ENCODE measurements around the gene NOL9. TPM values are rescaled to one million over a fixed set of nuclear protein-coding genes. Genes with fewer than 3 reads are reported as not detected.

The NOL9 gene
- polyA plus RNA-seq, 1 of the 3 experiments (the other 2 are of a cell fraction), result 7.1 TPM

DNA sequence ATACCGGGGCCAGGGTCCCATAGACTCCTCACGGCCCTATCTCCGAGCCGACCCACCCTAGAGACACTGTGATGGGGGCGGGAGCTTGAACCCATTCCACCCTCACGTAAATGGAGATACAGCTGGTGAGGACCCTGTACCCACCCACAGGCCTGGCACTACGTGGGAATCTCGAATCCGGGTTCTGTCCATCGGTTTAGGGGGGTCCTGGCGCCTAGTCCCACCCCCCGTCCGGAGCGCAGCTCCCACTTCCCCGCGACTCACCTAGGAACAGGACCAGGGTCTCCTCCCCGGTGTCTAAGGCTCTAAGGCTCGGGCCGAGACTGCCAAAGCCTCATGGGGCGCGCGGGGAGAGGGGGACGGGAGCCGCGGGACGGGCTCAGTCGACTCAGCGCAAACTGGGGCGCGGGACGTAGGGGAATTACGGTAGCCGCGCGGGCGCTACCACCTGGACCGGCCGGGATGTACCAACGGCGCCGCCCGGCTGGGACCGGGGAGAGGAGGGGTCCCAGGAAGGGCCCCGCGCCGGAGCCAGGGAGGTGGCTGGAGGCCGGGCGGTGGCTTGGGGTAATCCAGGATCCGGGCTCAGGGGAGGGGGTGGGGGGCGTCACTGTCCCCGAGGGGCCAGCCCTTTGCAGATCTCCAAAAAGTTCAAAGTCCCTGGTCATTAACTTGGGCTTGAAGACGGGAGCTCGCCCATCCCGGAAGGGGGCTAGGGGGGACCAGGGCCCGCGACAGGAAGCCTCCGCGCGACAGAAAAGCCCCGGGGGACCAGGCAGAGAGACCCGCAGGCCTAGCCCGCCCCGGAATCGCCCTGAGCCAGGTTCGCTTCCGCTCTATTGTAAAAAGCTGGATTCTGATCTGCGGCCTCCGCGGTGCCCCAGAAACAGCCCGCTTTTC lies 63.9 kb downstream of the NOL9 start:
- Histone ChIP-seq H3K9me2 (no peaks in the 10 kb centered on the region), H3K27ac (ENCODE audit: low read depth in 2 of 2, low read length in 1 of 2) (peak overlapping the region; percentile 74 to 79), H3K4me3 (ENCODE audit: low read depth in 2 of 2, low read length in 1 of 2) (peak overlapping the region; percentile 75 to 76), H3K9ac (peak overlapping the region; percentile 83), H2AFZ (ENCODE audit: low read depth) (peak overlapping the region; percentile 81; the same call in 1 of the 2 replicates), H3K4me2 (peak overlapping the region; percentile 100), H3K27me3 (ENCODE audit: insufficient read depth) (no peaks in the 10 kb centered on the region), H3K79me2 (ENCODE audit: insufficient read depth) (peaks cover 31% of the 10 kb centered on the region; the same call in 1 of the 2 replicates), H3K36me3 (replicated peaks in 1 of 2; ENCODE audit: control insufficient read depth in 1 of 2, insufficient read depth in 2 of 2, low read length in 1 of 2) (no peaks in the 10 kb centered on the region), H3K4me1 (ENCODE audit: control insufficient read depth in 1 of 2, insufficient read depth in 2 of 2, low read depth in 1 of 2, low read length in 1 of 2) (peaks cover 0 to 54% of the 10 kb centered on the region in 2 experiments; a peak in 2 of 4 replicates), H3F3A (replicated peaks; ENCODE audit: insufficient read depth) (peaks cover 27% of the 10 kb centered on the region), H4K20me1 (ENCODE audit: insufficient read depth) (no peaks in the 10 kb centered on the region), H3K9me3 (no peaks in the 10 kb centered on the region)
- peak; percentile 7 for TF ChIP-seq CHD2 (IDR thresholded peaks at IDR 0.05; ENCODE audit: low read length, partially characterized antibody)
- peak; percentile 17; the same call in 1 of the 2 replicates for TF ChIP-seq TCF12 (IDR thresholded peaks at IDR 0.05)
- peak; percentile 12; the same call in 1 of the 2 replicates for TF ChIP-seq GABPA (IDR thresholded peaks at IDR 0.05; ENCODE audit: low read depth)
- TF ChIP-seq FOXM1 (IDR thresholded peaks at IDR 0.05; ENCODE audit: low read depth), result no peak
- no peak for TF ChIP-seq RFX5 (IDR thresholded peaks at IDR 0.05; ENCODE audit: low read length)
- TF ChIP-seq, protein P1, sequence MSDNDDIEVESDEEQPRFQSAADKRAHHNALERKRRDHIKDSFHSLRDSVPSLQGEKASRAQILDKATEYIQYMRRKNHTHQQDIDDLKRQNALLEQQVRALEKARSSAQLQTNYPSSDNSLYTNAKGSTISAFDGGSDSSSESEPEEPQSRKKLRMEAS (IDR thresholded peaks at IDR 0.05; ENCODE audit: low read depth), result 0 out of 2 replicates have a peak, but pooled peaks have one; percentile 44
- TF ChIP-seq EP300 (IDR thresholded peaks at IDR 0.05; ENCODE audit: borderline replicate concordance in 1 of 2, low read depth in 1 of 2, low read length in 1 of 2), result peak in 1 of 2 experiments; percentile 46; a peak in 1 of 4 replicates
- TF ChIP-seq, protein P2, sequence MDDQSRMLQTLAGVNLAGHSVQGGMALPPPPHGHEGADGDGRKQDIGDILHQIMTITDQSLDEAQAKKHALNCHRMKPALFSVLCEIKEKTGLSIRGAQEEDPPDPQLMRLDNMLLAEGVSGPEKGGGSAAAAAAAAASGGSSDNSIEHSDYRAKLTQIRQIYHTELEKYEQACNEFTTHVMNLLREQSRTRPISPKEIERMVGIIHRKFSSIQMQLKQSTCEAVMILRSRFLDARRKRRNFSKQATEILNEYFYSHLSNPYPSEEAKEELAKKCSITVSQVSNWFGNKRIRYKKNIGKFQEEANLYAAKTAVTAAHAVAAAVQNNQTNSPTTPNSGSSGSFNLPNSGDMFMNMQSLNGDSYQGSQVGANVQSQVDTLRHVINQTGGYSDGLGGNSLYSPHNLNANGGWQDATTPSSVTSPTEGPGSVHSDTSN (IDR thresholded peaks at IDR 0.05), result no peak
- TF ChIP-seq, protein P3, sequence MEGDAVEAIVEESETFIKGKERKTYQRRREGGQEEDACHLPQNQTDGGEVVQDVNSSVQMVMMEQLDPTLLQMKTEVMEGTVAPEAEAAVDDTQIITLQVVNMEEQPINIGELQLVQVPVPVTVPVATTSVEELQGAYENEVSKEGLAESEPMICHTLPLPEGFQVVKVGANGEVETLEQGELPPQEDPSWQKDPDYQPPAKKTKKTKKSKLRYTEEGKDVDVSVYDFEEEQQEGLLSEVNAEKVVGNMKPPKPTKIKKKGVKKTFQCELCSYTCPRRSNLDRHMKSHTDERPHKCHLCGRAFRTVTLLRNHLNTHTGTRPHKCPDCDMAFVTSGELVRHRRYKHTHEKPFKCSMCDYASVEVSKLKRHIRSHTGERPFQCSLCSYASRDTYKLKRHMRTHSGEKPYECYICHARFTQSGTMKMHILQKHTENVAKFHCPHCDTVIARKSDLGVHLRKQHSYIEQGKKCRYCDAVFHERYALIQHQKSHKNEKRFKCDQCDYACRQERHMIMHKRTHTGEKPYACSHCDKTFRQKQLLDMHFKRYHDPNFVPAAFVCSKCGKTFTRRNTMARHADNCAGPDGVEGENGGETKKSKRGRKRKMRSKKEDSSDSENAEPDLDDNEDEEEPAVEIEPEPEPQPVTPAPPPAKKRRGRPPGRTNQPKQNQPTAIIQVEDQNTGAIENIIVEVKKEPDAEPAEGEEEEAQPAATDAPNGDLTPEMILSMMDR (IDR thresholded peaks at IDR 0.05), result 0 out of 2 replicates have a peak, but pooled peaks have one; percentile 2
- DNase-seq, result peak; percentile 89
- under 1% methylated on average over 30 of the region's 70 CpGs for WGBS (ENCODE audit: low lambda C conversion rate)
- ChIA-PET CTCF (interaction anchor here (0.6 to 16.2 kb wide), 27 partner anchors 9 to 255 kb away, joined by 3 to 439 read pairs (median 4); partner anchors contain the start of genes NOL9, TAS1R1 and ZBTB48), POLR2A (interaction anchor here (0.7 to 2.1 kb wide), 5 partner anchors 12 to 295 kb away, joined by 3 to 6 read pairs (median 3); partner anchors contain the start of gene CAMTA1)

DNA sequence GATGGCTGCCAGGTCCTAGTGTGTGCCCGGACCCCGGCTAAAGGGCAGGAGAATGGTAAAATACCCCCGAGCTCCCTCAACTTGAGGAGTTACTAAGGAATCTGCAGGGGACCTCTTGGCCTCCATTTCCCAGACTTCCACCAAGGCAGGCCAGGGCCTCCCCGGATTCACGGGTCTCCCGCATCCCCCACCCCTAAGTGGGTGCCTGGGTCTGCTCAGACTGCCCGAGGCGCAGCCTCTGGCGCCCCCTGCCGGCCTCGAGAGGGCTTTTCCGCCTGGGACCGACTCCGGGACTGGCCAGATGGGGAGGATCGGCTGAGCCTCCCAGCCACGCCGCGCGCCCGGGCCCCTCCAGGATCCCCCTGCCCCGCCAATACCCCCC lies 64.5 kb downstream of the NOL9 start:
- CTCF ChIA-PET, result interaction anchor here (0.6 to 16.2 kb wide), 25 partner anchors 9 to 183 kb away, joined by 3 to 439 read pairs (median 4); partner anchors contain the start of genes NOL9, TAS1R1 and ZBTB48

More for the DNA sequence above, 64.5 kb downstream of the NOL9 start:
- POLR2A ChIA-PET, result interaction anchor here (1.2 kb wide), 1 partner anchor 9 kb away, joined by 3 read pairs; no protein-coding TSS in a partner anchor
- peaks cover 31% of the 10 kb centered on the region; the same call in 1 of the 2 replicates for H3K79me2 ChIP-seq (ENCODE audit: insufficient read depth)
- H3F3A ChIP-seq (replicated peaks; ENCODE audit: insufficient read depth), result peaks cover 27% of the 10 kb centered on the region
- 33% methylated on average over 3 of the region's 21 CpGs for WGBS (ENCODE audit: low lambda C conversion rate)
- H3K9ac ChIP-seq, result peak overlapping the region; percentile 83
- no peaks in the 10 kb centered on the region for H3K9me2 ChIP-seq
- H3K4me2 ChIP-seq, result peak overlapping the region; percentile 100
- peak; percentile 95 for DNase-seq
- peak overlapping the region; percentile 81; the same call in 1 of the 2 replicates for H2AFZ ChIP-seq (ENCODE audit: low read depth)
- TF ChIP-seq FOXM1 (IDR thresholded peaks at IDR 0.05; ENCODE audit: low read depth), result no peak
- TF ChIP-seq, protein P3 (IDR thresholded peaks at IDR 0.05), result peak; percentile 78
- TF ChIP-seq SMC3 (IDR thresholded peaks at IDR 0.05; ENCODE audit: low read depth, low read length), result peak; percentile 43; the same call in 1 of the 2 replicates
- peak; percentile 54 for TF ChIP-seq CHD2 (IDR thresholded peaks at IDR 0.05; ENCODE audit: low read length, partially characterized antibody)
- peak; percentile 60 for TF ChIP-seq RAD21 (IDR thresholded peaks at IDR 0.05; ENCODE audit: low read length)
- no peak for TF ChIP-seq YY1 (IDR thresholded peaks at IDR 0.05; ENCODE audit: low read depth)
- TF ChIP-seq RCOR1 (IDR thresholded peaks at IDR 0.05; ENCODE audit: low read length), result 0 out of 2 replicates have a peak, but pooled peaks have one; percentile 48
- peak overlapping the region; percentile 74 to 79; a peak in 2 of 4 replicates for H3K27ac ChIP-seq (ENCODE audit: low read depth in 2 of 2, low read length in 1 of 2)
- H4K20me1 ChIP-seq (ENCODE audit: insufficient read depth), result no peaks in the 10 kb centered on the region
- H3K9me3 ChIP-seq, result no peaks in the 10 kb centered on the region
- peaks cover 0 to 53% of the 10 kb centered on the region in 2 experiments; a peak in 1 of 4 replicates for H3K4me1 ChIP-seq (ENCODE audit: control insufficient read depth in 1 of 2, insufficient read depth in 2 of 2, low read depth in 1 of 2, low read length in 1 of 2)
- peak overlapping the region; percentile 75 to 76 for H3K4me3 ChIP-seq (ENCODE audit: low read depth in 2 of 2, low read length in 1 of 2)
- no peaks in the 10 kb centered on the region for H3K36me3 ChIP-seq (replicated peaks in 1 of 2; ENCODE audit: control insufficient read depth in 1 of 2, insufficient read depth in 2 of 2, low read length in 1 of 2)
- no peaks in the 10 kb centered on the region for H3K27me3 ChIP-seq (ENCODE audit: insufficient read depth)
